ENCODE measurements around the gene TPM1.
"Not testable (repeated sequence)": the region's sequence is repeated elsewhere in the genome, so short reads cannot be mapped to it uniquely, and the experiment has no call there.

The TPM1 gene

DNA sequence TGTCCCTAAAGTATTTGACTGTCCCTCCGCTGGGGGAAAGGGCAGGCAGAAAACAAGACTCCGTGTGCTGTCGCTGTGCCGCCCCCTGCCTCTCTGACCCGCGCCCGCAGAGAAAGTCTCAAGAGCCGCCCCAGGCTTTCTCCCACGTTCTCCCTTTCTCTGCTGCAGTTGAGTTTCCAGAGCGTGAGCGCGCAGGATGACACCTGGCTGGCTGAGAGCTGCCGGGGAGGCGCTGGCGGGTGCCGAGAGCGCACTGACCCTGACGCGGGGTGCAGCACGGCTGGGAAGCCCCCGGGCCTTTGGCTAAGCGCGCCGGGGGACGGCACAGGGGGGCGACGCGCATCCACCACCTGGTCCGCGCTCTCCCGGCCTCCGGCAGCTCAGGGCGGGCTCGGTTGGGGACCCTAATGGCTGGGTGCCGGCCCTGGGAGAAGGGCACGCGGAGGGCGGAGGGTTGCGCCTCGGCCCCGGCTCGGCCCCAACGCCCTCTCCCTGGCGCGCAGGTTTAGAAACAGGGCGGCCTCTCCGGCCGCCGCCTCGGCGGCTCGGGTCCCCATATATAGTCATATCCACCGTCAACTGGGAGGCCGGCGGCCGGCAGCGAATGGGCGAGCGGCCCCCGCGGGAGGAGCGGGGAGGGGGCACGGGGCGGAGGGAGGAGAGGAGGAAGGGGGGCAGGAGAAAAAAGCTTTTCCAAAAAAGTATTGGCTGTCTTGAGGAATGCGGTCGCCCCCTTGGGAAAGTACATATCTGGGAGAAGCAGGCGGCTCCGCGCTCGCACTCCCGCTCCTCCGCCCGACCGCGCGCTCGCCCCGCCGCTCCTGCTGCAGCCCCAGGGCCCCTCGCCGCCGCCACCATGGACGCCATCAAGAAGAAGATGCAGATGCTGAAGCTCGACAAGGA, at the start of gene TPM1:
TSS of gene TPM1 (plus strand) at position 774 of the 903 bp plus-strand sequence. CDS start at position 857, 83 bp downstream.
- DNase-seq (ENCODE audit: low read depth in 2 of 2), result no peak

- no peak for DNase-seq (ENCODE audit: low read depth in 2 of 2)
These were observed 49.5 kb upstream of the TPM1 start for GRCh38 chr15:62993066-62993465.

DNA sequence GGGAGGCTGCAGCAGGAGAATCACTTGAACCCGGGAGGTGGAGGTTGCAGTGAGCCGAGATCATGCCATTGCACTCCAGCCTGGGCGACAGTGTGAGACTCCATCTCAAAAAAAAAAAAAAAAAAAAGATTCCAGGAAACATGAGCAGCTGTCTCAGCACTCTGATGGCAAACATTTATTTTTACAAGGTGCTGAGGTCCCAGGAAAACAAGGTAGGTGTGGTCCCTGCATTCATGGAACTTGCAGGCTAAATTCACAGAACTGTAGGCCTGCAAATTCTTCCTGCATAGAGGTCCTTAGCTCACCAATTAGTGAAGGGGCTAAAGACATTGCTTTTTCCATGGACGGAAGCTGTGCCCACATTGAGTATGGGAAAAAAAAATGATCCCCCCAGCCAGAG, 48.9 kb upstream of the TPM1 start:
- DNase-seq (ENCODE audit: low read depth in 2 of 2), result not testable (repeated sequence)

DNA sequence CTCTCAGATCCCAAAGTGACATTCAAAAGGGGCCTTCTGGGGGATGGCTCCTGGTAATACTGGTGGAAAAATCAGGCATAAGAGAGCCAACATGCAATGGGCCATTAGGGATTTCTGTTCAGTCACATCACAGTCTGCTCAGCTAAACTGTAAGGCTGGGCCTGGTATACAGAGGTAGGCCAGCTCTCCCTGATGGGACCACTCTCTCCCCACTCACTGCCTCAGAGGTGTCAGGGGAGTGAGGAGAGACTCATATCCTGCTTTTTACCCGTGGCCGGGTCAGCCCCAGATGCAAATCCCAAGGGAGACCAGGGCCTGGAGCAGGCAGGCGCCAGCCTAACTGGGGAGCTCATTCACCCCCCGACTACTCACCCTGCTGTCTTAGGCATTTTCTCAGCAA, 48.1 kb upstream of the TPM1 start:
- DNase-seq (ENCODE audit: low read depth in 2 of 2), result no peak

GRCh38 chr15:62994975-62995681, 47.4 kb upstream of the TPM1 start:
- no peak for DNase-seq (ENCODE audit: low read depth in 2 of 2)

DNA sequence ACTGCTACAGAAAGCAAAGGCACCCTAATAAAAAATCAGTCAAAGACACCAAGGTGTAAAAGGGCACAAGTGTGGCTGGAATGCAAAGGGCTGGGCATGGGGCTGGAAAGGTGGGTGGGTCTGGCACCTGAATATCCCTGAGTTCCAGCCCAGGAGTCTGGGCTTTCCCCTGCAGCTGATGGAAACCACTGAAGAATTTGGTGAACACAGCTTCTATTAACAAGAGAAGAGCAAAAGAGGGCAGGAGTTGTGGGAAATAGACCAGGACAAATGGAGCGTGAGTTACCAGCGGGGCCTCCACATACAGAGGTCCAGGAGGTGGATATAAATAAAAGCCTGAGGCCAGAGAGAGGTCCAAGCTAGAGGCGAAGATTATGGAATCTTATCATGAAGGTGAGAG, 45.1 kb upstream of the TPM1 start:
- DNase-seq (ENCODE audit: low read depth in 2 of 2), result no peak

- no peak for DNase-seq (ENCODE audit: low read depth in 2 of 2)
These were observed 44.2 kb upstream of the TPM1 start for GRCh38 chr15:62998262-62998890.

GRCh38 chr15:62999178-62999577, 43.4 kb upstream of the TPM1 start:
- no peak for DNase-seq (ENCODE audit: low read depth in 2 of 2)

DNA sequence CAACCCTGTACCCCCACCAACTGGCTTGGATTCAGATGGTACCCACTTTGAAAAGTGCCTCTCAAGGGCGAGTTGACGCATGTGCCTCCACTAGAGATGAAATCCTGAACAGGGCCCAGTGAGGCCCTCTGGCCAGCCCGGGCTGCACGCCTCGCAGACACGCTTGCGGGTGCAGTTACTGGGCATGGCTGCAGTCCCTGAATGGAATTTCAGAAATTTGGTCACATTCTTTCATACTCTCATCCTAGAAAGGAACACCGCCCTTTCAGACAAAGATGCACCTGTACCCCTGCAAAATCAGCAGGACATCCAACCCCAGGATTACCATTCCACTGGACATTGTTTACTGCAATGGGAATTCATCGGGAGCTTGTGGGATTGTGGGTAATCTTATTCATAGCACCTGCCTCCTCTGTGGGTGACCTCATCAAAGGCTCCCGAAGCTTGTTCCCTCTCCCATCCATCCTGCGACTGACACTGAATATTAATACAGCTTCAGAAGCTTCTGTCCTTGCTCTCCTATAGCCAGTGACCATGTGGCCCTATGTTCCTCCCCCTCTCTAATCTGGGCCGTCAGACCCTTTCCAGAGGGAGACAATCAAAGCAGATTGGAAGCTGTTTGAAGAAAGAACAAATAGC, 42.5 kb upstream of the TPM1 start:
- no peak for DNase-seq (ENCODE audit: low read depth in 2 of 2)

DNA sequence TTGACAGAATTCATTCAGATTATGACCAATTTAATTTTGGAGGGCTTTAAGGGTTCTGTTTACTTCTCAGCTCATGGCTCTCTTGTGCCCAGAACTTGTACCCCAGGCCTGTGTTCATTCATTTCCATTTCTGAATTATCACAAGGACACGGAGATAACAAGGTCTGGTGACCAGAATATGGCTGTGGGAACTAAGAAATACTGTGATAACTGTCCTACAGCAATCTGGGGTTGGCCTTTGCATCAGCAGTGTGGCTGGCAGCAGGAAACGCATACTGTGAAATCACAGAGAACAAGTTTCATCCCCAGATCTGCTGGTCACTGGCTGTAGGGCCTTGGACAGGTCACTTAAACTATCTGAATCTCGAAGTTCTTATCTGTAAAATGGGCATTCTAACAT, 41.8 kb upstream of the TPM1 start:
- no peak for DNase-seq (ENCODE audit: low read depth in 2 of 2)

- no peak for DNase-seq (ENCODE audit: low read depth in 2 of 2)
These were observed 38.3 kb upstream of the TPM1 start for GRCh38 chr15:63004211-63004610.

GRCh38 chr15:63006032-63006878, 36.3 kb upstream of the TPM1 start:
- no peak for DNase-seq (ENCODE audit: low read depth in 2 of 2)

DNA sequence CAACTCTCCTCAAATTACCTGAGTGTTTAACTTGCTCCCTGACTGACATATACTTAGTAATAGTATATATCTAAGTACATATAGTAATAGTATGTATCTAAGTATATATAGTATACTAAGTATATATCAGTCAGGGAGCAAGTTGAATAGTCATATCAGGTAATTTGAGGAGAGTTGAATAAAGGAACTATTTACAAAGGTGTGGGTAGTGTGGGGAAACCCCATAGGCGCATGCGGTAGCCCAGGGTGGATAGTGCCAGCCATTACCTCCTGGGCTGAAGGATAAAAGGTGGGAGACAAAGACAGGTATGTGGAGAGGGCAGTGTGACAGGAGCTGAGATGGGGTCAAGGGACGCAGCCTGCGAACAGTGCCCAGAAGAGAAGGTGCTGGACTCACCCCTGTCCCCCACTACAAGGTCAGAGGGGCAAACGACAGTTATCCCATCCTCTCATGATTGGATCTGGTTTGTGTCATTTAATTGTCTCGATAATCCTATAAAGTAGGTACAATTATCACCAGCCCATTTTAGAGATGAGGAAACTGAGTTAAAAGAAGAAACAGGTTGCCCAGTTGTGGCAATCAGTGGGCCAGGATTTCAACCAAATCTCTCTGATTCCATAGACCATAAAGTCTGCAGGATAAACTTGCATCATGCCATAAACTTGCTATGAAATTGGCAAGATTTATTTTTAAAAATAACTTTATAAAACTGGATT, 34.1 kb upstream of the TPM1 start:
- no peak for DNase-seq (ENCODE audit: low read depth in 2 of 2)

DNA sequence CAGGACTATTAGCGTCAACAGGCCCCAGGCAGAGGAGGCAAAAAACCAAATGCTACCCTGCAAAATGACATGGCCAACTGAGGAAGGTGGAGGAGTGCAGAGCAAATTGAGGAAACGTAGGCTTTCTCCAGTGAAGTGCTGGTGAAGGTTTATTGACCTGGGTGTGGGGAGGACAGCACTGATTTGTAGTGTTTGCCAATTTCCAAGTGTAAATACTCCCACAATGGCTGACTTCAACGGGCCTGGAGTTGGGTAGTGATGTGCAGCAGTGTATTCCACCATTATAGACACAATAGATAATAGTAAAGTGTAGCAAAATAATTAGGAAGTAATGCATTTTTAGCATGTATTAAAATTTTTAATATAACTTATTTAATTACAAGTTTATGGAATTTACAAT, 32.2 kb upstream of the TPM1 start:
- no peak for DNase-seq (ENCODE audit: low read depth in 2 of 2)

DNA sequence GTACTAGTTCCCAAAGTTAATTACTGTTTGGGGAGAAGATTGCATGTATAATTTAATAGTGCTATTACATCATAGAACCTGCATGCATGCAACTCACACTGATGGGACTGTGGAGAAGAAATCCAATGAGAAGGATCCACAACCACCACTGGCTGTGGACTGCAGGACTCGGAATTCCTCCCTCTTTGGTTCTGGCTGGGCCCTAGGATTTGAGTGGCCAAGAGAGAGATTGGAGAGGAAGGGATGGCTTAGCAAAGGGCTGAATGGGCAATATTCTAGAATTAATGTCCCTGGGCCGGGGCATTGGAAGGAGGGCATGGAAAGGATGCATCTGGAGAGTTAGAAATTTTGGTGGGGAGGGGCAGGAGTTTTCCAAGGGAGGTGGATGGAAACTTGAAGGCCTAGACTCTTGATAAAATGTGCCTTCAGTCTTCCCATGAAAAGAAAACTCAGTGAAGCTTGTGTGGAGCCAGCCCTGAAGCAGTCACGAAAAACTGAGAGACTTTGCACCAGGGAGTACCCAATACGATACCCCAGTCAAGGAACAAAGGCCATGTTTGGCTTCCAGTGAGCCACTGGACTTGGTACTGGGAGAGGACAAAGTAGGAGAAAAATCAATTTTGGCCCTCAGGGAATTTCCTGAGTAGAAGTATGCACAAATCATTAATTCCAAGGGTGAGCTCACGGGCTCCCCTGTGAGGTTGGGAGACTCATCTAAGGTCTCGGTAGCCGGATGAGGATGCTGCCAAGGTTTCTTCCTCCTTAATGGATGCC, 31.4 kb upstream of the TPM1 start:
- no peak for DNase-seq (ENCODE audit: low read depth in 2 of 2)

- no peak for DNase-seq (ENCODE audit: low read depth in 2 of 2)
These were observed 30.1 kb upstream of the TPM1 start for GRCh38 chr15:63012444-63012843.

- DNase-seq (ENCODE audit: low read depth in 2 of 2), result no peak
These were observed 29.3 kb upstream of the TPM1 start for GRCh38 chr15:63013052-63013808.

DNA sequence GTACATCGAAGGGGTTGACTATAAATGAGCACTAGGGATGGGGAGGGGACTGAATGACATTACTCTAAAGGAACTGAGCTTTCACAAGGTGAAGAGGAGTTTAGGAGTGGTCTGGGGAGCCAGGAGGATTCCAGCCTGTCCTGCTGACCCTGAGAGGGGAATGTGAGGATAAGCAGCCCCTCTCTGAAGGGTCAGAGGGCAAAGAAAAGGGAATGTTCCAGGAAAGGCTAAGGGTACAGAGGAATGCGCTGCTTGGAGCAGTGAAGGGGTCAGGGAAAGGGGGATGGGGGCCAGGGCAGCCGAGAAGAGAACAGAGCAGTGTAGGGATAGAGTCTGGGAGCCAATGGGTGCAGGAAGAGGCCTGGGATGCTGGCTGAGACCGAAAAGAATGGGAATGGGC, 28.0 kb upstream of the TPM1 start:
- no peak for DNase-seq (ENCODE audit: low read depth in 2 of 2)

- DNase-seq (ENCODE audit: low read depth in 2 of 2), result no peak
These were observed 26.9 kb upstream of the TPM1 start for GRCh38 chr15:63015618-63016017.
